Rectal smooth muscle tissue (tissue), 1 donor: ENCODE measurements around the gene NBPF3.
"Not testable (repeated sequence)": the region's sequence is repeated elsewhere in the genome, so short reads cannot be mapped to it uniquely, and the experiment has no call there.

Experiments used
- H3K27ac ChIP-seq: one replicate; pipeline ENCODE4 v1.7.0; 2013; ENCODE audit warnings: low read depth, low read length, inconsistent platforms
- H3K27me3 ChIP-seq: one replicate; pipeline ENCODE4 v1.7.0; 2013; ENCODE audit warnings: low read length; ENCODE audit not compliant: control insufficient read depth, insufficient read depth
- H3K36me3 ChIP-seq: one replicate; pipeline ENCODE4 v1.7.0; 2013; ENCODE audit warnings: low read length; ENCODE audit not compliant: control insufficient read depth, insufficient read depth
- H3K4me1 ChIP-seq: one replicate; pipeline ENCODE4 v1.7.0; 2013; ENCODE audit warnings: low read length; ENCODE audit not compliant: control insufficient read depth, insufficient read depth
- H3K4me3 ChIP-seq: one replicate; pipeline ENCODE4 v1.7.0; 2013; ENCODE audit warnings: low read length
- H3K9ac ChIP-seq: one replicate; pipeline ENCODE4 v1.7.0; 2013; ENCODE audit warnings: low read length

NBPF3 gene

GRCh38 chr1:21449906-21450305 is 10.0 kb downstream of the NBPF3 start:
- Histone ChIP-seq H3K27me3 (no peaks in the 10 kb centered on the region), H3K36me3 (no peaks in the 10 kb centered on the region), H3K4me3 (no peak overlapping the region), H3K27ac (no peak overlapping the region), H3K4me1 (no peaks in the 10 kb centered on the region), H3K9ac (no peak overlapping the region)

- H3K4me3 ChIP-seq = no peak overlapping the region
- H3K36me3 ChIP-seq = no peaks in the 10 kb centered on the region
- H3K27me3 ChIP-seq = no peaks in the 10 kb centered on the region
- H3K27ac ChIP-seq = no peak overlapping the region
- no peaks in the 10 kb centered on the region for H3K4me1 ChIP-seq
- H3K9ac ChIP-seq = no peak overlapping the region
These were observed 11.3 kb downstream of the NBPF3 start for GRCh38 chr1:21451212-21451611.

- Histone ChIP-seq H3K27ac (no peak overlapping the region), H3K4me3 (no peak overlapping the region), H3K27me3 (no peaks in the 10 kb centered on the region), H3K9ac (no peak overlapping the region), H3K36me3 (no peaks in the 10 kb centered on the region), H3K4me1 (no peaks in the 10 kb centered on the region)
These were observed 12.1 kb downstream of the NBPF3 start for GRCh38 chr1:21451981-21452411.

DNA sequence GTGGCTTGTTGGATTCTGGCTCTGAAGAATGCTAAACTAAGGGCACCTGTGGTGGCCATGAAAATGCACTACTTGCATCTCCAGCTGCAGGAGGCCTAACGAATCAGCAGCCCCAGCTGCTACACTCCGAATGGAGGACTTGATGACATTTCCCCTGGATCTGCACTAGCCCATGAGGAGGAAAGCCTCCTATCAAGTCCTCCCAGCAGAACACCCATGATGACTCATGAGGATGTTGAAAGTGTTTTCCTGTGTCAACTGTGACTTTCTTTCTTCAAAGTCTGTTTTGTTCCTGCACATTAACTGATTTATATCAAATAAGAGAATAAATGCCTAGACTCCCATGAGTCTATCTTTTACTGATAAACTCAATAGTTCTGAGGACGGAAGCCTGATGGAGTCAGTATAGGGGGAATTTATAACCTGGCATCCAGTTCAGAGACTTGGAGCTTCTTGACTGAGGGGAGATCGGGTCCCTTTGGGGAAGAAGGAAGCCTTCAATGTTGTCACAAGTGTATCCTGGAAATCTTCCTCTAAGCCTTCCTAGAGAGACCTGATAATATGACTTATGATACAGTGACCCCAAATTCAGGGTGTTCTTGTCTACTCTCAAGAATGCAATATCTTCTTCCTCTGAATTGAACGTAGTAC is 14.2 kb downstream of the NBPF3 start:
- H3K4me3 ChIP-seq, H3K4me1 ChIP-seq, H3K27me3 ChIP-seq, H3K9ac ChIP-seq, H3K36me3 ChIP-seq, H3K27ac ChIP-seq: not testable (repeated sequence)

- not testable (repeated sequence) for H3K27ac ChIP-seq, H3K36me3 ChIP-seq, H3K9ac ChIP-seq, H3K4me3 ChIP-seq, H3K27me3 ChIP-seq, H3K4me1 ChIP-seq
These were observed 15.0 kb downstream of the NBPF3 start for GRCh38 chr1:21454904-21455303.

GRCh38 chr1:21457654-21458053 is 17.7 kb downstream of the NBPF3 start:
- no peak overlapping the region for H3K4me3 ChIP-seq
- H3K4me1 ChIP-seq = no peaks in the 10 kb centered on the region
- H3K9ac ChIP-seq = no peak overlapping the region
- no peak overlapping the region for H3K27ac ChIP-seq
- H3K27me3 ChIP-seq = no peaks in the 10 kb centered on the region
- H3K36me3 ChIP-seq = no peaks in the 10 kb centered on the region

DNA sequence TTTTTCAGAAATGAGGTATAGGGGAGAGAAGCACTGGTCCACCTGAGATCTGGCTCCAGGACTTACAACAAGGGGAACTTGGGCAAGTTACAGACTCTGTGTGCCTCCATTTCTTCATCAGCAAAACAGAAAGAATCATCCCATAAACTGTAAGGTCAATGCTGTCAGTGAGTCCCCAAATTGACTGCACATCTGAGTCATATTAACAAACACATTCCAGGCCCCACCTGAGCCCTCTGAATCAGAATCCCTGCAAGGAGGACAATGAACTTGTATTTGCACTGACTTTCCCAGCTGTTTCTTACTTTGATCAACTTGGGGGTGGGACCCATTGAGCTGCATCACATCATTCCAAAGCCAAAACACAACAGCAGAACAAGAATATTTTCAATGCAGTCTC is 25.2 kb downstream of the NBPF3 start:
- H3K36me3 ChIP-seq, H3K4me3 ChIP-seq, H3K9ac ChIP-seq, H3K27me3 ChIP-seq, H3K4me1 ChIP-seq, H3K27ac ChIP-seq: not testable (repeated sequence)

DNA sequence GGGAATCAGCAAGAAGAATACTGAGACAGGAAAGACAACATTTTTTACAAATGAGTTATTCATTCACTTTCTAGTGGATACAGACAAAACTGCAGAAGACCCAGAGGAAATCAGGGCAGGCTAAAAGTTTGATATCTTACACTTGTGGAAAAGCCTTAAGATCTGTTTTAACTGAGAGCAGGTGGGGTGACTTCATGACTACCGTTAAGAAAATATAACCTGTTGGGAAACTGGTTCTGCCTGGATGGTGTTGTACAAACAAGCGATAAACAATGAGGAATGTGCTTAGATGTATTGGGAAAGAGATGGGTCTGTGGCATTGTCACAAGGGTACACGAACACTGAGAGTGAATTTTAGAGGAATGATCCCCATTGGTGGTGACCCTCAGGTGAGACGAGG is 28.0 kb downstream of the NBPF3 start:
- H3K4me3 ChIP-seq, H3K27me3 ChIP-seq, H3K27ac ChIP-seq, H3K4me1 ChIP-seq, H3K36me3 ChIP-seq, H3K9ac ChIP-seq: not testable (repeated sequence)

- no peak overlapping the region for H3K27ac ChIP-seq
- no peak overlapping the region for H3K4me3 ChIP-seq
- no peak overlapping the region for H3K9ac ChIP-seq
- peaks cover under 1% of the 10 kb centered on the region for H3K36me3 ChIP-seq
- no peaks in the 10 kb centered on the region for H3K4me1 ChIP-seq
- H3K27me3 ChIP-seq = no peaks in the 10 kb centered on the region
These were observed 28.7 kb downstream of the NBPF3 start for GRCh38 chr1:21468599-21468998.

GRCh38 chr1:21469581-21469980 is 29.6 kb downstream of the NBPF3 start:
- H3K27me3 ChIP-seq = no peaks in the 10 kb centered on the region
- H3K4me3 ChIP-seq = no peak overlapping the region
- H3K36me3 ChIP-seq = peaks cover 3% of the 10 kb centered on the region
- H3K27ac ChIP-seq = no peak overlapping the region
- no peak overlapping the region for H3K9ac ChIP-seq
- no peaks in the 10 kb centered on the region for H3K4me1 ChIP-seq

DNA sequence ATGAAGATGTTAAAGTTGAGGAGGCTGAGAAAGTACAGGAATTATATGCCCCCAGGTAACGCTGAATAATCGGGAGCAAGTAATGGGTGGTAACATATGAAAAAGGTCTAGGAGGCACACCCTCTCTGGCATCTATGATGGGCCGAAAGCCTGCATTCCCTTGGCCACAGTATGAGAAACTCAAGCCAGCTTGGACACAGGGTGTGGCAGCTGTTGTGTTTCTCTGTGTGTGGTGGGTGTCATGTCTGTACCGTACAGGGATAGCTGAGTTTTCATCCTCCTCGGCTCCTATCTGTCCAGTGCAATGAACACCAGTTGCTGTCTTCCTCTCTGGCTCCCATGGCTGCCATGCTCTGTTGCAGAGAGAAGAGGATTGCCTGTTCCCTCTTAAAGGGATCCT is 32.9 kb downstream of the NBPF3 start:
- no peak overlapping the region for H3K9ac ChIP-seq
- H3K36me3 ChIP-seq = peaks cover 3% of the 10 kb centered on the region
- H3K27ac ChIP-seq = no peak overlapping the region
- H3K4me3 ChIP-seq = no peak overlapping the region
- H3K27me3 ChIP-seq = no peaks in the 10 kb centered on the region
- no peaks in the 10 kb centered on the region for H3K4me1 ChIP-seq

DNA sequence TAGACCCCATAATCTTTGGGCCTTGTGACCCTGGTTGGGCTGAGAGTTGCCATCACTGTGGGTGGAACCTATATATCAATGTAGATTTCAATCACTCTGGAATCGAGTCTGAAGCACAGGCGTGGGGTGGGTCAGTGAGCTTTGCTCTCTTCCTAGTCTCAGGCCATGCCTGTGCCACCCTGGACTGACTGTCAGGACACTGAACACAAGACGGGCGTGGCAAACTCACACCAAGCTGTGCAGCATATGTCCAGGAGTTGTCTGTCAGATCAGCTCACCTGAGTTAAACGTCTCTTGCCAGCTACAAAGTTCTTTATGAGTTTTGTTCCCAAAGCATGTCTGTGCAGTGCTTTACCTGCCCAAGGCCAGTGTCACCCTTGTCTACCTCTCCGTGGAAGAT is 38.4 kb downstream of the NBPF3 start:
- Histone ChIP-seq H3K27ac (no peak overlapping the region), H3K27me3 (no peaks in the 10 kb centered on the region), H3K36me3 (peaks cover 3% of the 10 kb centered on the region), H3K4me1 (no peaks in the 10 kb centered on the region), H3K4me3 (no peak overlapping the region), H3K9ac (no peak overlapping the region)

DNA sequence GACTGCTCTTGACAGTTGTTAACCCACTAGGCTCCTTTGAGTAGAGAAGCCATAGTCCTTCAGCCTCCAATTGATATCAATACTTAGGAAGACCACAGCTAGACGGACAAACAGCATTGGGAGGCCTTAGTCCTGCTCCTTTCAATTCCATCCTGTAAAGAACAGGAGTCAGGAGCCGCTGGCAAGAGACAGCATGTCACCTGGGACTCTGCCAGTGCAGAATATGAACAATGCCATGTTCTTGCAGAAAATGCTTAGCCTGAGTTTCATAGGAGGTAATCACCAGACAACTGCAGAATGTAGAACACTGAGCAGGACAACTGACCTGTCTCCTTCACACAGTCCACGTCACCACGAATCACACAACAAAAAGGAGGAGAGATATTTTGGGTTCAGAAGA is 43.9 kb downstream of the NBPF3 start:
- not testable (repeated sequence) for H3K27ac ChIP-seq, H3K36me3 ChIP-seq, H3K4me1 ChIP-seq, H3K9ac ChIP-seq, H3K4me3 ChIP-seq, H3K27me3 ChIP-seq
